ENCODE measurements around the gene EPB41. TPM values are rescaled to one million over a fixed set of nuclear protein-coding genes. Genes with fewer than 3 reads are reported as not detected.

Gene EPB41
- total and polyA plus RNA-seq, 2 experiments from 2014 or later = 13.2 to 60.8 TPM

DNA sequence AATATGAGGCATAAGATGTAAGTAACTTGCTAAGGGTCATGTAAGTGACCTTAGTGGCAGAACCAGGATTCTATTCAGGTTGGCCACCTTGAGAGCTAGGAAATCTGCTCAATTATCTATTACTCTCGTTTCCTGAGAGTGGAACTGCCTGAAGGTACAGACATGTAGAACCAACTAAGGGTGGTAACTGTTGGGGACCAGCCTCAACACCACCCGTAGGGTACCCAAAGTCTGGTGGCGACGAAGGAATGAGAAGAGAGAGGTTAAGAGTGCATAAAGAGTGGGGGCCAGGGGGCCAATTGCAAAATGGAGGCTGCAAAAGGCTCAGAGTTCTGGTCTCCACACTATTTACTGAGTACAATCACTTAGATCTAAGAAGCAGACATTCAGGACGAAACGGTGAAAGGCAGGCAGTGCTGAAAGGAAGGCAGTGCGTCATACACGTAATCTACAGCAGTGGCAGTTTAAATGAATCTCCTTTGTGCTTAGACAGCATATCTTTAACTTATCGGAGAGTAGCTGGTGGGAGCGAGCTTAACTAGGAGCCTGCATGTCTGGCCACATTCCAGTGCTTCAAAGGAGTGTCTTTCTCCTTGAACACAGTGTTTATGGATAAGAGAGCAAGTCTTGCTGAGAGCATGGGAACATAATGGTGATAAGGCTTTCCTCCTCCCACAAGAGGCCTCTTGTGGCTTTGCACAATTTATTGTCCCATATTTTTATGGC lies 242.3 kb downstream of the EPB41 start:
- TF ChIP-seq EZH2phosphoT487 (IDR thresholded peaks at IDR 0.05; ENCODE audit: low read depth, severe bottlenecking, unreplicated experiment) (no peak), EZH2 (IDR thresholded peaks at IDR 0.05; ENCODE audit: borderline replicate concordance) (no peak)
- TF ChIP-seq, protein P1, sequence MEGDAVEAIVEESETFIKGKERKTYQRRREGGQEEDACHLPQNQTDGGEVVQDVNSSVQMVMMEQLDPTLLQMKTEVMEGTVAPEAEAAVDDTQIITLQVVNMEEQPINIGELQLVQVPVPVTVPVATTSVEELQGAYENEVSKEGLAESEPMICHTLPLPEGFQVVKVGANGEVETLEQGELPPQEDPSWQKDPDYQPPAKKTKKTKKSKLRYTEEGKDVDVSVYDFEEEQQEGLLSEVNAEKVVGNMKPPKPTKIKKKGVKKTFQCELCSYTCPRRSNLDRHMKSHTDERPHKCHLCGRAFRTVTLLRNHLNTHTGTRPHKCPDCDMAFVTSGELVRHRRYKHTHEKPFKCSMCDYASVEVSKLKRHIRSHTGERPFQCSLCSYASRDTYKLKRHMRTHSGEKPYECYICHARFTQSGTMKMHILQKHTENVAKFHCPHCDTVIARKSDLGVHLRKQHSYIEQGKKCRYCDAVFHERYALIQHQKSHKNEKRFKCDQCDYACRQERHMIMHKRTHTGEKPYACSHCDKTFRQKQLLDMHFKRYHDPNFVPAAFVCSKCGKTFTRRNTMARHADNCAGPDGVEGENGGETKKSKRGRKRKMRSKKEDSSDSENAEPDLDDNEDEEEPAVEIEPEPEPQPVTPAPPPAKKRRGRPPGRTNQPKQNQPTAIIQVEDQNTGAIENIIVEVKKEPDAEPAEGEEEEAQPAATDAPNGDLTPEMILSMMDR (IDR thresholded peaks at IDR 0.05; ENCODE audit: poor library complexity) = no peak
- H3K79me2 ChIP-seq = peaks cover 84% of the 10 kb centered on the region

DNA sequence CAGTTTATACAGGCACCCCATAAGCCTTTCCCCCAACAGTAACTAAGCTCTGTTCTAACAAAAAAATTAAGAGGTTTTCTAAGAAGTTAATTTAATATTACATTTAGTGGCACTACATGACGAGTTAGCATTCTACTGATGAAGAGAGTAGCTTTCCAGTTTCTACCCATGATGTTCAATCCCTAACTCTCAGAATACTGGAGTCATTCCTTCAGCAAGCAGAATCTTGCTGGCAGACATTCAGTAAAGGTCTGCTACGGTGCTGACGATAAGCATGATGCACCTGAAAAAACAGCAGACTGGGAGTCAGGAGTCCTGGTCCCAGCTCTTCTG lies 242.9 kb downstream of the EPB41 start:
- Histone ChIP-seq H4K20me1 (ENCODE audit: insufficient read depth, poor library complexity, severe bottlenecking) (peaks cover 28% of the 10 kb centered on the region), H3K27ac (peak overlapping the region; percentile 94), H3K79me2 (peaks cover 84% of the 10 kb centered on the region)

More for the DNA sequence above, 242.3 kb downstream of the EPB41 start:
- H4K20me1 ChIP-seq (ENCODE audit: insufficient read depth, poor library complexity, severe bottlenecking) = peaks cover 23% of the 10 kb centered on the region
- peak overlapping the region; percentile 62 for H3K4me2 ChIP-seq
- no peaks in the 10 kb centered on the region for H3K9me2 ChIP-seq (replicated peaks; ENCODE audit: insufficient read depth)
- no peaks in the 10 kb centered on the region for H3K27me3 ChIP-seq
- peaks cover 14% of the 10 kb centered on the region for H3K36me3 ChIP-seq (replicated peaks; ENCODE audit: insufficient read depth, low read depth)
- H3K4me3 ChIP-seq = no peak overlapping the region
- H3K4me1 ChIP-seq (ENCODE audit: insufficient read depth) = peaks cover 28% of the 10 kb centered on the region
- no peak overlapping the region for H2AFZ ChIP-seq
- H3K9me3 ChIP-seq (ENCODE audit: low read depth) = no peaks in the 10 kb centered on the region
- H3K27ac ChIP-seq = peak overlapping the region; percentile 94
- peak; percentile 87 for DNase-seq (ENCODE audit: low spot score)
- WGBS (ENCODE audit: low lambda C conversion rate, missing lambda C conversion rate) = 7% methylated on average over 10 of the region's 10 CpGs

DNA sequence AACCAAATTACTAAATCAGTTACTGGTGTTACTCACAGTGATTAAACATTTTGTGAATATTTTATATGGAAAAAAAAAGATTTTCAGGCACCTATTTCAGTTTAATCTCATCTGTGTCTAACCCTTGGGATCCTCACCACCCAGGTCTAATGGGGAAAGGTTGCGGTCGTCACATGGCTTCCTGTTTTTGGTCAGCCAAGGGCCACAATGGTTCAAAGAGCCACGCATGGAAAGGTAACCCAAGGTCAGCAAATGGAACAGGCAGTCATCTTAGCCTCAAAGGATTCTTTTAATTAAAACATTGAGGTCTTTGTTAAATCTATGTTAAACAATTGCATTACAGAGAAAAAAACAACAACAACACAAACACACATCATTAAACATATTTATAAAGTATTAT lies 245.4 kb downstream of the EPB41 start:
- peaks cover 9% of the 10 kb centered on the region for H3K36me3 ChIP-seq (replicated peaks; ENCODE audit: insufficient read depth, low read depth)
- H3K9me2 ChIP-seq (replicated peaks; ENCODE audit: insufficient read depth) = no peaks in the 10 kb centered on the region
- no peak for DNase-seq (ENCODE audit: low spot score)
- peaks cover 51% of the 10 kb centered on the region for H4K20me1 ChIP-seq (ENCODE audit: insufficient read depth, poor library complexity, severe bottlenecking)
- H3K4me3 ChIP-seq = no peak overlapping the region
- WGBS (ENCODE audit: low lambda C conversion rate, missing lambda C conversion rate) = 97% methylated on average over 3 of the region's 3 CpGs
- H2AFZ ChIP-seq = no peak overlapping the region
- H3K4me2 ChIP-seq = no peak overlapping the region
- no peak overlapping the region for H3K27ac ChIP-seq
- H3K27me3 ChIP-seq = no peaks in the 10 kb centered on the region
- peaks cover 85% of the 10 kb centered on the region for H3K79me2 ChIP-seq
- H3K4me1 ChIP-seq (ENCODE audit: insufficient read depth) = peaks cover 44% of the 10 kb centered on the region
- H3K9me3 ChIP-seq (ENCODE audit: low read depth) = no peaks in the 10 kb centered on the region
- TF ChIP-seq EZH2phosphoT487 (IDR thresholded peaks at IDR 0.05; ENCODE audit: low read depth, severe bottlenecking, unreplicated experiment) (no peak), EZH2 (IDR thresholded peaks at IDR 0.05; ENCODE audit: borderline replicate concordance) (no peak)
- TF ChIP-seq, protein P1 (IDR thresholded peaks at IDR 0.05; ENCODE audit: poor library complexity) = no peak

More for the DNA sequence above, 242.9 kb downstream of the EPB41 start:
- WGBS (ENCODE audit: low lambda C conversion rate, missing lambda C conversion rate) = 26% methylated on average over 3 of the region's 3 CpGs
- TF ChIP-seq, protein P1 (IDR thresholded peaks at IDR 0.05; ENCODE audit: poor library complexity) = no peak
- TF ChIP-seq EZH2phosphoT487 (IDR thresholded peaks at IDR 0.05; ENCODE audit: low read depth, severe bottlenecking, unreplicated experiment) (no peak), EZH2 (IDR thresholded peaks at IDR 0.05; ENCODE audit: borderline replicate concordance) (no peak)
- Histone ChIP-seq H3K4me1 (ENCODE audit: insufficient read depth) (peaks cover 33% of the 10 kb centered on the region), H3K4me2 (peak overlapping the region; percentile 42), H3K9me3 (ENCODE audit: low read depth) (no peaks in the 10 kb centered on the region), H3K27me3 (no peaks in the 10 kb centered on the region), H3K9me2 (replicated peaks; ENCODE audit: insufficient read depth) (no peaks in the 10 kb centered on the region), H3K36me3 (replicated peaks; ENCODE audit: insufficient read depth, low read depth) (peaks cover 9% of the 10 kb centered on the region), H3K4me3 (no peak overlapping the region), H2AFZ (no peak overlapping the region)
- no peak for DNase-seq (ENCODE audit: low spot score)

Measured in hepatocyte (in vitro differentiated cells).